Measurements from ENCODE around the gene ACP1. TPM values are rescaled to one million over a fixed set of nuclear protein-coding genes. Genes with fewer than 3 reads are reported as not detected.

ACP1 gene
- total and polyA plus RNA-seq, 2 experiments from 2014 or later = 189 to 281 TPM

DNA sequence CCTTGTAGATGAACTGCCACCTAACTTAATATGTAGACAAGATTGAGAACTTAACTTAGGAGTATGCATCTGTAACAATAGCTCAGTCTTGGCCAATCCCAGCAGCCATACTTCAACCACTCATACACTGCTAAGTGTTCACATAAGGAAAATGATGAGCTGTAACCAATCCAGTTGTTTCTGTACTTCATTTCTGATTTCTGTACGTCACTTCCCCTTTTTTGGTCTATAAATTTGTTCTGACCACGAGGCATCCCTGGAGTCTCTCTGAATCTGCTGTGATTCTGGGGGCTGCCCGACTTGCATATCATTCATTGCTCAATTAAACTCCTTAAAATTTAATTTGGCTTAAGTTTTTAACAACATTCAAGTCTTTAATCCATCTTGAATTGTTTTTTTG is 7.3 kb upstream of the ACP1 start (continued):
- TF ChIP-seq, protein P1, sequence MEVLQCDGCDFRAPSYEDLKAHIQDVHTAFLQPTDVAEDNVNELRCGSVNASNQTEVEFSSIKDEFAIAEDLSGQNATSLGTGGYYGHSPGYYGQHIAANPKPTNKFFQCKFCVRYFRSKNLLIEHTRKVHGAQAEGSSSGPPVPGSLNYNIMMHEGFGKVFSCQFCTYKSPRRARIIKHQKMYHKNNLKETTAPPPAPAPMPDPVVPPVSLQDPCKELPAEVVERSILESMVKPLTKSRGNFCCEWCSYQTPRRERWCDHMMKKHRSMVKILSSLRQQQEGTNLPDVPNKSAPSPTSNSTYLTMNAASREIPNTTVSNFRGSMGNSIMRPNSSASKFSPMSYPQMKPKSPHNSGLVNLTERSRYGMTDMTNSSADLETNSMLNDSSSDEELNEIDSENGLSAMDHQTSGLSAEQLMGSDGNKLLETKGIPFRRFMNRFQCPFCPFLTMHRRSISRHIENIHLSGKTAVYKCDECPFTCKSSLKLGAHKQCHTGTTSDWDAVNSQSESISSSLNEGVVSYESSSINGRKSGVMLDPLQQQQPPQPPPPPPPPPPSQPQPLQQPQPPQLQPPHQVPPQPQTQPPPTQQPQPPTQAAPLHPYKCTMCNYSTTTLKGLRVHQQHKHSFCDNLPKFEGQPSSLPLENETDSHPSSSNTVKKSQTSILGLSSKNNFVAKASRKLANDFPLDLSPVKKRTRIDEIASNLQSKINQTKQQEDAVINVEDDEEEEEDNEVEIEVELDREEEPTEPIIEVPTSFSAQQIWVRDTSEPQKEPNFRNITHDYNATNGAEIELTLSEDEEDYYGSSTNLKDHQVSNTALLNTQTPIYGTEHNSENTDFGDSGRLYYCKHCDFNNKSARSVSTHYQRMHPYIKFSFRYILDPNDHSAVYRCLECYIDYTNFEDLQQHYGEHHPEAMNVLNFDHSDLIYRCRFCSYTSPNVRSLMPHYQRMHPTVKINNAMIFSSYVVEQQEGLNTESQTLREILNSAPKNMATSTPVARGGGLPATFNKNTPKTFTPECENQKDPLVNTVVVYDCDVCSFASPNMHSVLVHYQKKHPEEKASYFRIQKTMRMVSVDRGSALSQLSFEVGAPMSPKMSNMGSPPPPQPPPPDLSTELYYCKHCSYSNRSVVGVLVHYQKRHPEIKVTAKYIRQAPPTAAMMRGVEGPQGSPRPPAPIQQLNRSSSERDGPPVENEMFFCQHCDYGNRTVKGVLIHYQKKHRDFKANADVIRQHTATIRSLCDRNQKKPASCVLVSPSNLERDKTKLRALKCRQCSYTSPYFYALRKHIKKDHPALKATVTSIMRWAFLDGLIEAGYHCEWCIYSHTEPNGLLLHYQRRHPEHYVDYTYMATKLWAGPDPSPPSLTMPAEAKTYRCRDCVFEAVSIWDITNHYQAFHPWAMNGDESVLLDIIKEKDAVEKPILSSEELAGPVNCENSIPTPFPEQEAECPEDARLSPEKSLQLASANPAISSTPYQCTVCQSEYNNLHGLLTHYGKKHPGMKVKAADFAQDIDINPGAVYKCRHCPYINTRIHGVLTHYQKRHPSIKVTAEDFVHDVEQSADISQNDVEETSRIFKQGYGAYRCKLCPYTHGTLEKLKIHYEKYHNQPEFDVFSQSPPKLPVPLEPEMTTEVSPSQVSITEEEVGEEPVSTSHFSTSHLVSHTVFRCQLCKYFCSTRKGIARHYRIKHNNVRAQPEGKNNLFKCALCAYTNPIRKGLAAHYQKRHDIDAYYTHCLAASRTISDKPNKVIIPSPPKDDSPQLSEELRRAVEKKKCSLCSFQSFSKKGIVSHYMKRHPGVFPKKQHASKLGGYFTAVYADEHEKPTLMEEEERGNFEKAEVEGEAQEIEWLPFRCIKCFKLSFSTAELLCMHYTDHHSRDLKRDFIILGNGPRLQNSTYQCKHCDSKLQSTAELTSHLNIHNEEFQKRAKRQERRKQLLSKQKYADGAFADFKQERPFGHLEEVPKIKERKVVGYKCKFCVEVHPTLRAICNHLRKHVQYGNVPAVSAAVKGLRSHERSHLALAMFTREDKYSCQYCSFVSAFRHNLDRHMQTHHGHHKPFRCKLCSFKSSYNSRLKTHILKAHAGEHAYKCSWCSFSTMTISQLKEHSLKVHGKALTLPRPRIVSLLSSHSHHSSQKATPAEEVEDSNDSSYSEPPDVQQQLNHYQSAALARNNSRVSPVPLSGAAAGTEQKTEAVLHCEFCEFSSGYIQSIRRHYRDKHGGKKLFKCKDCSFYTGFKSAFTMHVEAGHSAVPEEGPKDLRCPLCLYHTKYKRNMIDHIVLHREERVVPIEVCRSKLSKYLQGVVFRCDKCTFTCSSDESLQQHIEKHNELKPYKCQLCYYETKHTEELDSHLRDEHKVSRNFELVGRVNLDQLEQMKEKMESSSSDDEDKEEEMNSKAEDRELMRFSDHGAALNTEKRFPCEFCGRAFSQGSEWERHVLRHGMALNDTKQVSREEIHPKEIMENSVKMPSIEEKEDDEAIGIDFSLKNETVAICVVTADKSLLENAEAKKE (CRISPR knock-in tag; IDR thresholded peaks at IDR 0.05) = no peak
- TF ChIP-seq CREB1 (CRISPR knock-in tag; IDR thresholded peaks at IDR 0.05; ENCODE audit: low read depth) = no peak
- TF ChIP-seq ZNF331 (CRISPR knock-in tag; IDR thresholded peaks at IDR 0.05; ENCODE audit: low read depth) = no peak

DNA sequence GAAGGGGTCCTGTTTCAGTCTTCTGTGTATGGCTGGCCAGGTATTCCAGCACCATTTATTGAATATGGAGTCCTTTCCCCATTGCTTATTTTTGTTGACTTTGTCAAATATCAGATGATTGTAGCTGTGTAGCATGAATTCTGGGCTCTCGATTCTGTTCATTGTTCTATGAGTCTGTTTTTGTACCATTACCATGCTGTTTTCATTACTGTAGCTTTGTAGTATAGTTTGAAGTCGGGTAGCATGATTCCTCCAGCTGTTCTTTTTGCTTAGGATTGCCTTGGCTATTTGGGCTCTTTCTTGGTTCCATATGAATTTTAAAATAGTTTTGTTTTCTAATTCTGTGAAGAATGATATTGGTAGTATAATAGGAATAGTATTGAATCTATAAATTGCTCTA is 6.9 kb upstream of the ACP1 start:
- ATAC-seq = no peak
- no peak overlapping the region for H3K4me3 ChIP-seq
- H3K4me2 ChIP-seq = no peak overlapping the region
- no peak for DNase-seq (ENCODE audit: low spot score)
- peaks cover 43% of the 10 kb centered on the region for H3K79me2 ChIP-seq (replicated peaks; ENCODE audit: insufficient read depth)
- H3K27ac ChIP-seq (ENCODE audit: low read depth) = no peak overlapping the region
- H3K9me2 ChIP-seq (ENCODE audit: insufficient read depth) = no peaks in the 10 kb centered on the region
- Mint-ChIP-seq H3K4me3 (no peak overlapping the region), H3K27me3 (ENCODE audit: insufficient read depth, low read depth, poor library complexity) (peaks cover 11% of the 10 kb centered on the region), H3K27ac (no peak overlapping the region), H3K4me1 (peaks cover 20% of the 10 kb centered on the region), H3K36me3 (ENCODE audit: low read depth) (peaks cover 40% of the 10 kb centered on the region), H3K9me3 (peaks cover 27% of the 10 kb centered on the region)
- peaks cover 12% of the 10 kb centered on the region for H3K4me1 ChIP-seq (ENCODE audit: insufficient read depth)
- no peaks in the 10 kb centered on the region for H3F3A ChIP-seq (replicated peaks; ENCODE audit: low read depth)
- H2AFZ ChIP-seq = no peak overlapping the region
- H3K36me3 ChIP-seq (ENCODE audit: insufficient read depth) = peaks cover 11% of the 10 kb centered on the region
- H3K27me3 ChIP-seq (ENCODE audit: insufficient read depth) = peaks cover 3% of the 10 kb centered on the region
- H4K20me1 ChIP-seq (replicated peaks; ENCODE audit: insufficient read depth) = peaks cover 3% of the 10 kb centered on the region; the same call in 1 of the 2 replicates
- no peak for TF ChIP-seq STAT1 (IDR thresholded peaks at IDR 0.05; ENCODE audit: unreplicated experiment)
- no peak for TF ChIP-seq JUNB (IDR thresholded peaks at IDR 0.05; ENCODE audit: unreplicated experiment)
- TF ChIP-seq CREB1 (CRISPR knock-in tag; IDR thresholded peaks at IDR 0.05; ENCODE audit: low read depth) = no peak
- TF ChIP-seq, protein P2, sequence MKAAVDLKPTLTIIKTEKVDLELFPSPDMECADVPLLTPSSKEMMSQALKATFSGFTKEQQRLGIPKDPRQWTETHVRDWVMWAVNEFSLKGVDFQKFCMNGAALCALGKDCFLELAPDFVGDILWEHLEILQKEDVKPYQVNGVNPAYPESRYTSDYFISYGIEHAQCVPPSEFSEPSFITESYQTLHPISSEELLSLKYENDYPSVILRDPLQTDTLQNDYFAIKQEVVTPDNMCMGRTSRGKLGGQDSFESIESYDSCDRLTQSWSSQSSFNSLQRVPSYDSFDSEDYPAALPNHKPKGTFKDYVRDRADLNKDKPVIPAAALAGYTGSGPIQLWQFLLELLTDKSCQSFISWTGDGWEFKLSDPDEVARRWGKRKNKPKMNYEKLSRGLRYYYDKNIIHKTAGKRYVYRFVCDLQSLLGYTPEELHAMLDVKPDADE (IDR thresholded peaks at IDR 0.05) = no peak
- TF ChIP-seq EZH2 (IDR thresholded peaks at IDR 0.05; ENCODE audit: low read depth, unreplicated experiment) = no peak
- no peak for TF ChIP-seq POLR2AphosphoS5 (IDR thresholded peaks at IDR 0.05; ENCODE audit: low read depth)
- TF ChIP-seq, protein P3, sequence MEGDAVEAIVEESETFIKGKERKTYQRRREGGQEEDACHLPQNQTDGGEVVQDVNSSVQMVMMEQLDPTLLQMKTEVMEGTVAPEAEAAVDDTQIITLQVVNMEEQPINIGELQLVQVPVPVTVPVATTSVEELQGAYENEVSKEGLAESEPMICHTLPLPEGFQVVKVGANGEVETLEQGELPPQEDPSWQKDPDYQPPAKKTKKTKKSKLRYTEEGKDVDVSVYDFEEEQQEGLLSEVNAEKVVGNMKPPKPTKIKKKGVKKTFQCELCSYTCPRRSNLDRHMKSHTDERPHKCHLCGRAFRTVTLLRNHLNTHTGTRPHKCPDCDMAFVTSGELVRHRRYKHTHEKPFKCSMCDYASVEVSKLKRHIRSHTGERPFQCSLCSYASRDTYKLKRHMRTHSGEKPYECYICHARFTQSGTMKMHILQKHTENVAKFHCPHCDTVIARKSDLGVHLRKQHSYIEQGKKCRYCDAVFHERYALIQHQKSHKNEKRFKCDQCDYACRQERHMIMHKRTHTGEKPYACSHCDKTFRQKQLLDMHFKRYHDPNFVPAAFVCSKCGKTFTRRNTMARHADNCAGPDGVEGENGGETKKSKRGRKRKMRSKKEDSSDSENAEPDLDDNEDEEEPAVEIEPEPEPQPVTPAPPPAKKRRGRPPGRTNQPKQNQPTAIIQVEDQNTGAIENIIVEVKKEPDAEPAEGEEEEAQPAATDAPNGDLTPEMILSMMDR (conservative IDR thresholded peaks at IDR 0.05; ENCODE audit: low read depth in 2 of 2) = no peak
- TF ChIP-seq EZH2phosphoT487 (IDR thresholded peaks at IDR 0.05; ENCODE audit: unreplicated experiment) = no peak

All from GM23338 (cell line).